Caco-2 (cell line): ENCODE results near the gene MFRP. TPM values are rescaled to one million over a fixed set of nuclear protein-coding genes. Genes with fewer than 3 reads are reported as not detected.
A peak's percentile ranks its signal among the peaks of the same experiment; 100 is the strongest.

Experiments used
- BruUV-seq: library from RNA; stranded (reverse); fragments of 400-500 nt; replicated peaks from 2 replicates; lab custom pipeline; 2021; lab: Mats Ljungman, UMichigan
- CTCF ChIA-PET: fragments of 300-600 bp; sonication (Branson Sonifier 250); formaldehyde crosslinking; loops from one replicate; lab custom pipeline; 2022; ENCODE audit warnings: antibody characterized with exemption; lab: Charles Lee
- POLR2A ChIA-PET: fragments of 300-600 bp; sonication (Branson Sonifier 250); formaldehyde crosslinking; loops from one replicate; lab custom pipeline; 2022; ENCODE audit warnings: antibody characterized with exemption; lab: Charles Lee
- DNase-seq, 2 experiments: peaks; one replicate each; pipeline versions ENCODE4 v3.0.0 to v3.0.0-alpha.2; 2020 to 2022
- H3K27me3 ChIP-seq: replicated peaks from 2 replicates; pipeline ENCODE4 v1.6.0; 2011; ENCODE audit warnings: low read length; ENCODE audit not compliant: control insufficient read depth, insufficient read depth
- H3K36me3 ChIP-seq: 2 replicates; pipeline ENCODE4 v1.5.1; 2011; ENCODE audit warnings: low read length; ENCODE audit not compliant: control insufficient read depth, insufficient read depth
- H3K4me1 ChIP-seq: fragments of 250-450 bp; sonication (Bioruptor Pico); 2 replicates; pipeline ENCODE4 v1.5.1; 2020; ENCODE audit warnings: mild to moderate bottlenecking
- H3K4me3 ChIP-seq: 2 replicates; pipeline ENCODE4 v1.5.1; 2011; ENCODE audit warnings: low read depth, mild to moderate bottlenecking, control low read depth, low read length
- H3K9me3 ChIP-seq: fragments of 250-450 bp; sonication (Bioruptor Pico); 2 replicates; pipeline ENCODE4 v1.5.1; 2020; ENCODE audit warnings: mild to moderate bottlenecking, moderate library complexity
- H3K27ac Mint-ChIP-seq: one replicate; pipeline ENCODE4 v1.8.0; 2022; ENCODE audit warnings: mixed read lengths; ENCODE audit not compliant: unreplicated experiment
- H3K27me3 Mint-ChIP-seq: one replicate; pipeline ENCODE4 v1.8.0; 2022; ENCODE audit warnings: mixed read lengths; ENCODE audit not compliant: insufficient read depth, unreplicated experiment
- H3K36me3 Mint-ChIP-seq: one replicate; pipeline ENCODE4 v1.8.0; 2022; ENCODE audit warnings: mild to moderate bottlenecking, mixed read lengths; ENCODE audit not compliant: insufficient read depth, unreplicated experiment
- H3K4me1 Mint-ChIP-seq: one replicate; pipeline ENCODE4 v1.8.0; 2022; ENCODE audit warnings: low read depth, mixed read lengths; ENCODE audit not compliant: unreplicated experiment
- H3K4me3 Mint-ChIP-seq: one replicate; pipeline ENCODE4 v1.8.0; 2022; ENCODE audit warnings: mild to moderate bottlenecking, moderate library complexity, mixed read lengths; ENCODE audit not compliant: unreplicated experiment
- H3K9me3 Mint-ChIP-seq: one replicate; pipeline ENCODE4 v1.8.0; 2022; ENCODE audit warnings: mixed read lengths; ENCODE audit not compliant: unreplicated experiment
- intact Hi-C: fragments of 100-400 bp; cut with micrococcal nuclease; formaldehyde crosslinking; loops from one replicate; pipeline ENCODE4 v1.10.0; 2022; ENCODE audit not compliant: unreplicated experiment
- total RNA-seq: library from RNA; stranded (reverse); gene quantifications from 2 replicates; pipeline ENCODE4 v1.2.3, GENCODE V29; 2022
- TF ChIP-seq, protein P1 (sequence below), 2 experiments: fragments of 200-600 bp in 1 of 2; IDR thresholded peaks; 1 replicate in 1 of 2; 2 replicates in 1 of 2; pipeline versions ENCODE4 v1.5.1 to v1.8.0; 2011 to 2022; ENCODE audit warnings: antibody characterized with exemption in 1 of 2, control low read depth in 1 of 2, inconsistent platforms in 1 of 2, low read depth in 1 of 2, low read length in 1 of 2, mild to moderate bottlenecking in 1 of 2, moderate library complexity in 1 of 2; ENCODE audit not compliant: insufficient read depth in 1 of 2, severe bottlenecking in 1 of 2, unreplicated experiment in 1 of 2

Gene MFRP
- total RNA-seq, 1 experiment from 2014 or later = not detected

DNA sequence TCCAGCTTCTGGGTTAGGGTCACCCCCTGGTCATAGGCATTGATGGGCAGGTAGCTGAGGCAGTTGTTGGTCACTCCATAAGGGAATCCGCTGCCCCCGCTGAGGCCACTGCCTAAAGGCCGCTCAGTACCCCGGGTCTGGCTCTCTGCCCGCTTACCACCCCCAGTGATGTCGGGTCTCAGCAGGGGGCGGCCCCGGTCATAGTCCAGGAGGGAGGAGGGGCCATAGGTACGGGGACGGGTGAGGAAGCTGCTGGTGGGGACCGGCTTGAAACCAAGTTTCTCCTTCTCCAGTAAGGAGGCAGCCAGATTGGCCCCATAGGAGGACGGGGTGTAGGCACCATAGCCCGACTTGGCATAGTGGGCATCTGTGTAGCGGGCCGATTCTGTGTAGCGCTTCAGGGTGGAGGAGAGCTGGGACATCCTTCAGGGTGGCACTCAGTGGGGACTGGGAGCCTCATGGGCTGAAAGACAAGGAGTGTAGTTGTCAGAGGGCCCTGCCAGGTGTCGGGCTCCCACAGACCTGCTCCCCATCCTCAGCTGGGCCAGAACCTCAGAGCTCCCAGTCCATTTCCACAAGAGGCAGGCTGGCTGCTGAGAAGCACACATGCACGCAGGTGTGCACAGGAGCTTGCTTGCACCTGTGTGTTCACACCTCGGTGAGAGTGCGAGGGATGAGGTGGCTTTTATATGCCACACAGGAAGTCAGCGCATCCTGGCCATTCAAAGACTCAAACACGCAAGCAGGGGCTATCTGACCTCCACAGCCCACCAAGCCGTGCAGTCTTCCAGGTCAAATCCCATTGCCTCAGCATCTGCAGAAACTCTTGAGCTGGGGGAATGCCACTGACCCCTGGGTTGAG is 26.8 kb upstream of the MFRP start:
- Mint-ChIP-seq H3K9me3 (no peaks in the 10 kb centered on the region), H3K27me3 (no peaks in the 10 kb centered on the region), H3K27ac (no peak overlapping the region), H3K4me3 (no peak overlapping the region), H3K4me1 (peaks cover 26% of the 10 kb centered on the region), H3K36me3 (no peaks in the 10 kb centered on the region)
- CTCF ChIA-PET = interaction anchor here (0.5 to 11.8 kb wide), 16 partner anchors 9 to 271 kb away, joined by 3 to 220 read pairs (median 4); partner anchors contain the start of genes C1QTNF5, CBL and RNF26
- H3K36me3 ChIP-seq = no peaks in the 10 kb centered on the region
- H3K9me3 ChIP-seq = no peaks in the 10 kb centered on the region
- intact Hi-C loops = no loop called here
- no peaks in the 10 kb centered on the region for H3K27me3 ChIP-seq
- TF ChIP-seq, protein P1, sequence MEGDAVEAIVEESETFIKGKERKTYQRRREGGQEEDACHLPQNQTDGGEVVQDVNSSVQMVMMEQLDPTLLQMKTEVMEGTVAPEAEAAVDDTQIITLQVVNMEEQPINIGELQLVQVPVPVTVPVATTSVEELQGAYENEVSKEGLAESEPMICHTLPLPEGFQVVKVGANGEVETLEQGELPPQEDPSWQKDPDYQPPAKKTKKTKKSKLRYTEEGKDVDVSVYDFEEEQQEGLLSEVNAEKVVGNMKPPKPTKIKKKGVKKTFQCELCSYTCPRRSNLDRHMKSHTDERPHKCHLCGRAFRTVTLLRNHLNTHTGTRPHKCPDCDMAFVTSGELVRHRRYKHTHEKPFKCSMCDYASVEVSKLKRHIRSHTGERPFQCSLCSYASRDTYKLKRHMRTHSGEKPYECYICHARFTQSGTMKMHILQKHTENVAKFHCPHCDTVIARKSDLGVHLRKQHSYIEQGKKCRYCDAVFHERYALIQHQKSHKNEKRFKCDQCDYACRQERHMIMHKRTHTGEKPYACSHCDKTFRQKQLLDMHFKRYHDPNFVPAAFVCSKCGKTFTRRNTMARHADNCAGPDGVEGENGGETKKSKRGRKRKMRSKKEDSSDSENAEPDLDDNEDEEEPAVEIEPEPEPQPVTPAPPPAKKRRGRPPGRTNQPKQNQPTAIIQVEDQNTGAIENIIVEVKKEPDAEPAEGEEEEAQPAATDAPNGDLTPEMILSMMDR (IDR thresholded peaks at IDR 0.05; ENCODE audit: insufficient read depth in 1 of 2, low read depth in 1 of 2, low read length in 1 of 2, severe bottlenecking in 1 of 2, unreplicated experiment in 1 of 2) = no peak
- H3K4me3 ChIP-seq = no peak overlapping the region
- peak in 1 of 2 experiments; percentile 24 for DNase-seq
- H3K4me1 ChIP-seq = peaks cover 32% of the 10 kb centered on the region
- POLR2A ChIA-PET = no interaction called here
- no TSS peak for BruUV-seq

DNA sequence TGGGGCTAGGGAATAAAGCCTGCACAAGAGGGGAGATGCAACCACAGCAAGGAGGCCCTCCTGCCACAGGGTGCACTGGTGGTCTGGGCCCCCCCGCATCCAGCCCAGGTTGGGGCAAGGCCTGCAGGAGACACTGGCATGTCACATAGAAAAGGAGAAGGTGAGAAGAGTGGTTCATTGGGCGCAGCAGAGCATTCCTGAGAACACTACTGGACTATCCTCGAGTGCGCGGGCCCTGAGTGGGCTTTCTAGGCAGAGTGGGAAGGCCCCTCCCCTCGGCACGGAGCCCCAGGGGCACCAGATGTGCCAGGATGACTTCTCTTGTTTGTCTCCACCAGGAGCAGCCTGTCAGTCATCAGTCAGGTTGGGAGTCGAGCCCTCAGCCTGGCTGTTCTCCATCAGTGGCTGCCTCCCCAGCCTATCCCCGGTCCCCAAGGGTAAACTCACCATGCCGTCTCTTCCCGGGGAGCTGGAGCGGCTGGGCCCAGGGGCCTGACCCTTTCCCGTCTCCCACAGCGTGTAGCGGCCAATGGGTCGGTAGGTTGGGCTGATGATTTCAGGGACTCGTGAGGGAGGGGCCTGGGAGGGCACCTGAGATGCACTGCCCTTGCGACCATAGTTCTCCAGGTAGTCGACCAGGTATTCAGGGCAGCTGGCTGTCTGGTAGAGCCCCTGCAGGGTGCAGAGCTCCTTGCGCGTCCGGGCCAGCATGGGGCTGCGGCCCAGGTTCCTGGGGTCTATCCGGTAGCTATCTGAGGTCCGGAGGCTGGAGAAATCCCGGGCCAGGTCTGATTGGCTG is 26.0 kb upstream of the MFRP start:
- H3K4me3 ChIP-seq = no peak overlapping the region
- Mint-ChIP-seq H3K27me3 (no peaks in the 10 kb centered on the region), H3K4me1 (peaks cover 32% of the 10 kb centered on the region), H3K4me3 (no peak overlapping the region), H3K36me3 (no peaks in the 10 kb centered on the region), H3K9me3 (no peaks in the 10 kb centered on the region), H3K27ac (no peak overlapping the region)
- peaks cover 38% of the 10 kb centered on the region for H3K4me1 ChIP-seq
- H3K36me3 ChIP-seq = no peaks in the 10 kb centered on the region
- intact Hi-C loops = no loop called here
- CTCF ChIA-PET = interaction anchor here (3.3 to 11.8 kb wide), 3 partner anchors 10 to 50 kb away, joined by 30 to 220 read pairs (median 37); partner anchors contain the start of gene C1QTNF5
- TF ChIP-seq, protein P1 (IDR thresholded peaks at IDR 0.05; ENCODE audit: insufficient read depth in 1 of 2, low read depth in 1 of 2, low read length in 1 of 2, severe bottlenecking in 1 of 2, unreplicated experiment in 1 of 2) = no peak
- POLR2A ChIA-PET = no interaction called here
- no TSS peak for BruUV-seq
- DNase-seq = peak in 1 of 2 experiments; percentile 4
- H3K27me3 ChIP-seq = no peaks in the 10 kb centered on the region
- H3K9me3 ChIP-seq = no peaks in the 10 kb centered on the region

DNA sequence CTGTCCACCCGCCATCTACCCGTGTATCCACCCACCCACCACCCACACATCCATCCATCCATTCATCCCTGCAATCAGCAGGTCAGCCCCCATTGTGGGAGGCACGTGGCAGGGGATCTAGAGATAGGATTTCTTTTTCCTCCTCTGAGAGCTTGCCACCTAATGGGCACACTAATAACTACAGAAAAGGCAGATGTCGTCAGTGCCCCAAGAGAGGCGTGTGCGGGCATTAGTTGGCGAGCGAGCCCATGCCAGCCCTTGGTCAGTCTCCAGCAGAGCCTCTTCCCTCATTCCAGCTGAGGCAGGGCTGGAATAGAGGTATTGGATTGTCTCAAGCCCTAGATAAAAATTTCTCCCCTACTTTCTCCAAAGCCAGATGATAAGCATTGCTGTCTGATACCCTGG is 25.3 kb upstream of the MFRP start:
- Histone ChIP-seq H3K4me1 (peaks cover 44% of the 10 kb centered on the region), H3K36me3 (no peaks in the 10 kb centered on the region)
- CTCF ChIA-PET = interaction anchor here (0.7 to 11.8 kb wide), 4 partner anchors 9 to 41 kb away, joined by 4 to 220 read pairs (median 4); partner anchors contain the start of gene C1QTNF5

More for the DNA sequence above, 25.3 kb upstream of the MFRP start:
- Histone ChIP-seq H3K27me3 (no peaks in the 10 kb centered on the region), H3K4me3 (no peak overlapping the region), H3K9me3 (no peaks in the 10 kb centered on the region)
- POLR2A ChIA-PET = no interaction called here
- DNase-seq = peak in 1 of 2 experiments; percentile 2
- TF ChIP-seq, protein P1 (IDR thresholded peaks at IDR 0.05; ENCODE audit: insufficient read depth in 1 of 2, low read depth in 1 of 2, low read length in 1 of 2, severe bottlenecking in 1 of 2, unreplicated experiment in 1 of 2) = no peak
- intact Hi-C loops = no loop called here
- Mint-ChIP-seq H3K4me3 (no peak overlapping the region), H3K27me3 (no peaks in the 10 kb centered on the region), H3K36me3 (no peaks in the 10 kb centered on the region), H3K4me1 (peaks cover 37% of the 10 kb centered on the region), H3K9me3 (no peaks in the 10 kb centered on the region), H3K27ac (no peak overlapping the region)
- BruUV-seq = no TSS peak
